Gastroesophageal sphincter (tissue), 4 donors: Measurements from ENCODE around the gene LMX1B. TPM values are rescaled to one million over a fixed set of nuclear protein-coding genes. Genes with fewer than 3 reads are reported as not detected.

Source experiments
- ATAC-seq: fragments of 150-250 bp; one replicate; pipeline ENCODE4 v1.9.1; 2016; ENCODE audit warnings: mild to moderate bottlenecking, moderate library complexity
- H3K27ac ChIP-seq, 4 donors: fragments of 200-600 bp; sonication (generic) in 3 of 4; 1 replicate in 3 of 4; 2 replicates in 1 of 4; pipeline ENCODE4 v1.5.1; 2016 to 2019
- H3K27me3 ChIP-seq: fragments of 200-600 bp; sonication (generic); one replicate; pipeline ENCODE4 v1.5.1; 2019
- H3K36me3 ChIP-seq, 2 donors: fragments of 200-600 bp; sonication (generic); one replicate each; pipeline ENCODE4 v1.5.1; 2019; ENCODE audit warnings: control low read depth in 1 of 2
- H3K4me1 ChIP-seq, 3 donors: fragments of 200-600 bp; sonication (generic); 1 replicate in 2 of 3; 2 replicates in 1 of 3; pipeline ENCODE4 v1.5.1; 2016 to 2019; ENCODE audit warnings: control low read depth in 2 of 3
- H3K4me3 ChIP-seq, 2 donors: fragments of 200-600 bp; sonication (generic); one replicate each; pipeline ENCODE4 v1.5.1; 2019; ENCODE audit warnings: mild to moderate bottlenecking in 1 of 2, moderate library complexity in 1 of 2
- H3K9me3 ChIP-seq, 3 donors: fragments of 200-600 bp; sonication (generic); one replicate each; pipeline ENCODE4 v1.5.1; 2017 to 2019; ENCODE audit warnings: control low read depth in 2 of 3
- CTCF ChIP-seq, 4 experiments: fragments of 200-600 bp in 2 of 4; fragments of 450-650 bp in 2 of 4; sonication (generic) in 1 of 4; IDR thresholded peaks; one replicate each; pipeline ENCODE4 v1.5.1; 2017 to 2019; ENCODE audit warnings: antibody characterized with exemption in 4 of 4, mild to moderate bottlenecking in 2 of 4, moderate library complexity in 2 of 4
- EP300 ChIP-seq: sonication (generic); formaldehyde crosslinking; IDR thresholded peaks from one replicate; pipeline ENCODE4 v1.6.1; 2017; ENCODE audit warnings: antibody characterized with exemption, mild to moderate bottlenecking
- POLR2A ChIP-seq, 2 donors: fragments of 450-650 bp; IDR thresholded peaks; one replicate each; pipeline ENCODE4 v1.6.1; 2017; ENCODE audit warnings: antibody characterized with exemption in 2 of 2, mild to moderate bottlenecking in 2 of 2, moderate library complexity in 1 of 2
- POLR2AphosphoS5 ChIP-seq: sonication (generic); formaldehyde crosslinking; IDR thresholded peaks from one replicate; pipeline ENCODE4 v1.6.1; 2017; ENCODE audit warnings: antibody characterized with exemption
- WGBS, 2 donors: methylation state at CpG; one replicate each; pipeline ENCODE4 v1.1.5; 2018; ENCODE audit warnings: low coverage in 1 of 2; 5-methylcytosine and 5-hydroxymethylcytosine counted together
- total RNA-seq, 4 donors: library from RNA; depleted of rRNA; stranded (reverse); fragments of >200 nt; gene quantifications; one replicate each; pipeline ENCODE4 v1.1.0, GENCODE V29; 2016

Gene LMX1B
- total RNA-seq, 4 donors from 2014 or later: 0.13 to 0.58 (median 0.27) TPM

DNA sequence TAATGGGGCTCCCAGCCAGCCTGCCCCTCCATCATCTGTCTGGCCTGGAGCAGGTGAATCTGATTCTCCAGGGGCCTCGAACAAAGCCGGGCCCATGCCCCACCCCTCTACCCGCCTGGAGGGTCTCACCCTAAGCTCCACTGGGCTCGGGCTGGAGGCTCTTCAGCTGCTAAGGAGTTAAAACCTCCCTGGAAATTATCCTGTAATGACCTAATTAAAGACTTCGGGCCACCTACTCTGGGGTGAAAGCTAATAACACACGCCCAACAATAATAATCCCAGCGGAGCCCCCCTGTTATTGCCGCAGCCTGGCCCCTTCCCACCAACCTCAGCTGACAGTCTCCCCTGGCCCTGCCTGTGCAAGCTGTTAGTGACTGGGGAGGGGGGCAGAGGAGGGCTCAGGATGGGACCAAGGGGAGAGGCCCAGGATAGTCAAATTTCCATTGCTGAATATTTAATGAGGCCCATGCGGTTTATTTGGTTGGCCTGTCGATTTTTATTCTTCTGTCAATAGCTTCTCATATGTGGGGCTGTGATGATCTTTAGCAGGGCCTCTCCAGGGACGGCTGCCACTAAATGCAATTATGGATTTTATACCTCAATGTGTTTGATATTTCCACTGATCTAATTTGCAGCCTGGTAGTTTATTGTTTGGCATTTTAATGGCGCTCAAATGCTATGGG is 25.7 kb downstream of the LMX1B start:
- H3K4me3 ChIP-seq: no peak overlapping the region
- H3K27me3 ChIP-seq: peaks cover 97% of the 10 kb centered on the region
- no peak overlapping the region for H3K27ac ChIP-seq
- no peaks in the 10 kb centered on the region for H3K9me3 ChIP-seq
- no peak for TF ChIP-seq POLR2A (IDR thresholded peaks at IDR 0.05)
- no peak for TF ChIP-seq EP300
- no peak for TF ChIP-seq CTCF (IDR thresholded peaks at IDR 0.05)
- no peak for TF ChIP-seq POLR2AphosphoS5
- peaks cover 0 to 13% (median 3%) of the 10 kb centered on the region in 3 donors for H3K4me1 ChIP-seq
- WGBS, 2 donors: 63 to 93% methylated on average over 4 of the region's 12 CpGs
- H3K36me3 ChIP-seq: no peaks in the 10 kb centered on the region
- ATAC-seq: no peak

- Histone ChIP-seq H3K36me3 (no peaks in the 10 kb centered on the region), H3K4me1 (peaks cover 0 to 13% (median 3%) of the 10 kb centered on the region in 3 donors), H3K4me3 (no peak overlapping the region), H3K27me3 (peaks cover 99% of the 10 kb centered on the region), H3K9me3 (no peaks in the 10 kb centered on the region), H3K27ac (no peak overlapping the region)
- ATAC-seq: no peak
- TF ChIP-seq POLR2A (IDR thresholded peaks at IDR 0.05): no peak
- TF ChIP-seq EP300: no peak
- TF ChIP-seq POLR2AphosphoS5: no peak
- no peak for TF ChIP-seq CTCF (IDR thresholded peaks at IDR 0.05)
- WGBS, 2 donors: 68 to 93% methylated on average over 2 to 6 of the region's 8 CpGs
Observed at GRCh38 chr9:126641118-126641851, 27.6 kb downstream of the LMX1B start.

- H3K36me3 ChIP-seq: no peaks in the 10 kb centered on the region
- H3K27me3 ChIP-seq: peaks cover 98% of the 10 kb centered on the region
- no peaks in the 10 kb centered on the region for H3K9me3 ChIP-seq
- ATAC-seq: no peak
- WGBS, 2 donors: 56 to 63% methylated on average over 2 to 3 of the region's 13 CpGs
- no peak overlapping the region for H3K4me3 ChIP-seq
- peaks cover 0 to 13% (median 3%) of the 10 kb centered on the region in 3 donors for H3K4me1 ChIP-seq
- no peak for TF ChIP-seq POLR2AphosphoS5
- TF ChIP-seq EP300: no peak
- TF ChIP-seq POLR2A (IDR thresholded peaks at IDR 0.05): no peak
- no peak for TF ChIP-seq CTCF (IDR thresholded peaks at IDR 0.05)
- H3K27ac ChIP-seq: no peak overlapping the region
Observed at GRCh38 chr9:126642010-126642744, 28.4 kb downstream of the LMX1B start.

DNA sequence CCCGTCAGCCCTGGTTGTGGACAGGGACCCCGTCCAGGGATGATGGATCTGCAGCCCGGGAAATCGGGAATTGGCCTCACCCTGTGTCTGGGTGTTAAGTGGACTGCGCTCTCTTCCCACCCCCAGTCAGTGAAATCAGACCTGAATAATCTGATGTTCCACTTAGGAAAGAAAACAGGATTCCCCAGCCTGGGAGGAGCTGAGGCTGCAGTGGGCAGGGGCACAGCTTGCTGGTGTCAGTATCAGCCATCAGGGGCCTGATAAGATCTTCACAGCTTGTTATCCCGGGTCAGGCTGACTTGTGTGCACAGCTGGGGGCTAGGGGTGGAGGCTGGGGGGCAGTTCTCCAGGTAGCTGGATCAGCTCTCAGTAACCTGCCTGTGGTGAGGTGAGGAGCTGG is 29.1 kb downstream of the LMX1B start:
- WGBS, 2 donors: 25% methylated on average over 6 of the region's 6 CpGs; no CpG with 5 or more reads in 1 of the 2 donors
- Histone ChIP-seq H3K4me1 (peaks cover 0 to 13% (median 3%) of the 10 kb centered on the region in 3 donors), H3K27me3 (peaks cover 96% of the 10 kb centered on the region), H3K9me3 (no peaks in the 10 kb centered on the region), H3K27ac (no peak overlapping the region), H3K36me3 (no peaks in the 10 kb centered on the region), H3K4me3 (no peak overlapping the region)
- ATAC-seq: no peak
- no peak for TF ChIP-seq POLR2A (IDR thresholded peaks at IDR 0.05)
- TF ChIP-seq POLR2AphosphoS5: no peak
- TF ChIP-seq CTCF (IDR thresholded peaks at IDR 0.05): no peak
- no peak for TF ChIP-seq EP300
